HL-60/S4 (cell line): ENCODE data around the gene FETUB.

Experiments
- in situ Hi-C: fragments of 300-500 bp; cut with MboI; formaldehyde crosslinking; loops from 2 replicates; pipeline ENCODE4 v1.14.3; 2022; ENCODE audit warnings: low sequenced_read_pairs

Gene FETUB, protein sequence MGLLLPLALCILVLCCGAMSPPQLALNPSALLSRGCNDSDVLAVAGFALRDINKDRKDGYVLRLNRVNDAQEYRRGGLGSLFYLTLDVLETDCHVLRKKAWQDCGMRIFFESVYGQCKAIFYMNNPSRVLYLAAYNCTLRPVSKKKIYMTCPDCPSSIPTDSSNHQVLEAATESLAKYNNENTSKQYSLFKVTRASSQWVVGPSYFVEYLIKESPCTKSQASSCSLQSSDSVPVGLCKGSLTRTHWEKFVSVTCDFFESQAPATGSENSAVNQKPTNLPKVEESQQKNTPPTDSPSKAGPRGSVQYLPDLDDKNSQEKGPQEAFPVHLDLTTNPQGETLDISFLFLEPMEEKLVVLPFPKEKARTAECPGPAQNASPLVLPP

GRCh38 chr3:186639778-186640472 is at the start of gene FETUB:
TSS of gene FETUB (plus strand) at chr3:186640399. CDS start at chr3:186640461, 62 bp downstream.
- in situ Hi-C loops, result no loop called here

DNA sequence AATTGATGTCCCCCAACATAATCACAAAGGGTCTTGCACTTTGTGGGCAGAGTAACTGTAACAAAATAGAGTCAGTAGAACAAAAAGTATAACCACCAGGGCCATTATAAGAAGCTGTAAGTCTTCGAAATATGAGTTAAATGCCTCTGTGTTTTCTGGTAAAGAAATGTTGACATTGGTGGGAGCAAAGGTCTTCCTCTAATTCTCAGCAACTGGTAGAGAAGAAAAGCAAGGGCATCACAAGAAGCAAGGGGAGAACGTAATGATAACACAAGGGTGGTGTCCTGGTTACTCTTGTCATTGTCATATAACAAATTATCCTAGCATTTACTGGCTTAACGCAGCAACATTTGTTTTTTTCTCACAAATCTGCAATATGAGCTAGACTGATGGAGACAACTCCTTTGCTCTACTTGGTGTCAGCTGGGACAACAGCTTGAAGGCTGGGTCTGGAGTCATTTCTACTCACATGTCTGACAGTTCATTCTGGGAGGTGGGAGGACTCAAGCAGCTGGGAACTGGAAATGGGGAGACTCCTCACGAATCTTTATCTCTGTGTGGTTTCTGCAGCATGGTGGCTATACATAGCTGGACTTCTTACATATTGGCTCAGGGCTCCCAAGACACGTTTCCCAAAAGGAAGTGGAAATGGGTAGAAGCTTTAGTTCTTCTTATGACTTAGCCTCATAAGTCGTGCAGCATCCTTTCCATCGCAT is 49.5 kb upstream of the FETUB start:
- in situ Hi-C loops, result no loop called here

GRCh38 chr3:186592682-186593081 is 47.5 kb upstream of the FETUB start:
- in situ Hi-C loops, result no loop called here

- in situ Hi-C loops, result no loop called here
These were observed 46.3 kb upstream of the FETUB start for GRCh38 chr3:186593862-186594261.

DNA sequence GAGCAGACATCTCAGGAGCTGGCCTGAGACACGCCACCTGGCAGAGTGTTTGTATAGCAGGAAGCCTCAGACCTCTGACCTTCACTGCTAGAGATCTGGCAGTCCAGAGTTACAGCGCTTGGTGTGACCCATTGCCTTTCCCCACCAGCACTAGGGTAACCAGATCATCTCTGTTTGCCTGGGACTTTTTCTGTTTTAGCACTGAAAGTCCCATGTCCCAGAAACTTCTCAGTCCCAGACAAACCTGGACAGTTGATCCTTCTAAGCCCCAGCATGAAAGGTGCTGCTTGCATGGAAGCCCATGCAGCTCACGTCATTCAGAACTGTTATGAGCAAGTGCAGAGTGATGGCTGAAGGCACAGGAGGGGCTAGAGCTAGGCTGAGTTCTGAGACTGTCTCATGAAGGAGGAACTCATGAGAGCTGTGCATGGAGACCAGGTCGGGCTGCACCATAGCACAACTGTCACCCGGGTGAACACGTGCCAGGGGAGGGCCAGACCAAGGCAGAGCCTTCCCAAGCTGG is 45.5 kb upstream of the FETUB start:
- in situ Hi-C loops, result no loop called here

DNA sequence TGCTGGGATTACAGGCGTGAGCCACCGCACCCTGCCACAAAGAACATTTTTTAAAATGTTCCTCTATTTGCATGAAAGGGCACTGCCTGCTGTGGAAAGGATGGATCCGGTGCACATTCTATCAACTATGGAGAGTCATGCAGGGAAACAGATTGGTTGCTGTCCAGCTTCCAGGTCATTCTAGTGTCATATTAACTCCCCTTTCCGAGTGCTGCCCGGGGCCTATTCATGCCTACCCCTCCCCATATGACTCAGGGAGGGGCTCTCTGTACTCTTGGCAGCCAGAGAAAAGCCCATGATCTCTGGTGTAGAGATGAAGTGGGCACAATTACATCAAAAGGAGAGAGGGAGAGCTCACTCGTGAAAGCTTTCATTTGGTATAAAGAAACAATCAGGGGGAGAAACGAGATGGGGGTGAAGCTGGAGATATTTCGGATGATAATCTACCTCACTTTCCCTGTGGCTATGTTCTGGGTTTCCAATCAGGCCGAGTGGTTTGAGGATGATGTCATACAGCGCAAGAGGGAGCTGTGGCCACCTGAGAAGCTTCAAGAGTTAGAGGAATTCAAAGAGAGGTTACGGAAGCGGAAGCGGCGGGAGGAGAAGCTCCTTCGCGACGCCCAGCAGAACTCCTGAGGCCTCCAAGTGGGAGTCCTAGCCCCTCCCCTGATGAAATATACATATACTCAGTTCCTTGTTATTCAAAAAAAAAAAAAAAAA is 43.5 kb upstream of the FETUB start:
- in situ Hi-C loops, result no loop called here

- in situ Hi-C loops, result no loop called here
These were observed 42.0 kb upstream of the FETUB start for GRCh38 chr3:186598108-186598784.

DNA sequence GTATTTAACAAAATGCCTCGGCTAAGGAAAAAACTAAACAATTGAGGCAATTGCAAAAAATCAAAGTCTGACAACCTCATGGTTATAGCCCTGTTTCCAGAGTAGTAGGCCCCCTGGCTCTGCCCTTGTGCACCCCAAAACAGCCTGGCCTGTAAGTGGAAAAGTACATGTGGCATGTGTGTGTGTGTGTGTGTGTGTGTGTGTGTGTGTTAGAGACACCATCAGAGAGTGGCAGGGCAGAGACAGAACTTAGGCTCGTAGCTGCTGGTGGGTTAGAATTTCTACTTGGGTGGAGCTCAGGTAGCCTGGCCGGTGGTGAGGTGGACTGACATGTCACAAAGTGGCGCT is 41.4 kb upstream of the FETUB start:
- in situ Hi-C loops, result no loop called here

DNA sequence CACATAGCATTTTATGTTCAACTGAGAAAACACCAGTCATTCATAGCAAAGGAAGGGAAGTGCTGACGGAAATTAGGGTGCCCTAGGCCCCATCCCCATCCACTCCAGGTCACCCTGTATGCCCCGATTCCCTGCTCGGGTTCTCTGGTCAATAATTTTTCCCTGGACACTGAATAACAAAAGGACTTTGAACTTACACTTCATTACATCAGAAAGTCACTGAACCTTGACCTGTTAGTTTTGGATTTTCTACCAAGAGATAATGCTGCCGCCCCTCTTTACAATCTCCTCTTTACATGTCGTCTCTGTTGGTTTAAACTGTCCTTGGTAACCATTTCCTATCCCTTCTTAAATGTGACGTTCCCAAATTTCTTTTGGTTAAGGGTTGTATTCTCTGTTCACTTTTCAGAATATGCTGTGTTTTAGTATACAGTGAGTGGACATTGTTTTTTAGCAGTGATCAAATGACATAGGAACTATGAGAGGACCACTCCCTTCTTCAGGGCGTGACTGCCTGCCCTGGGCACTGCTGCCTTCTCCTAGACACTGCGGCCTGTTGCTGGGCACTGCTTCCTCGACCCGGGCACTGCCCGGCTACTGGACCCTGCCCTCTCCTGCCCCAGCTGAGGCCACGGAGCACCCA is 40.9 kb upstream of the FETUB start:
- in situ Hi-C loops, result no loop called here

- in situ Hi-C loops, result loop anchor here (5.0 to 25.0 kb wide), 2 partner anchors 213 to 622 kb away; partner anchors contain the start of gene RFC4
These were observed 40.4 kb upstream of the FETUB start for GRCh38 chr3:186599785-186600166.

- in situ Hi-C loops, result loop anchor here (5.0 to 25.0 kb wide), 2 partner anchors 211 to 624 kb away; partner anchors contain the start of gene RFC4
These were observed 39.3 kb upstream of the FETUB start for GRCh38 chr3:186600896-186601295.

DNA sequence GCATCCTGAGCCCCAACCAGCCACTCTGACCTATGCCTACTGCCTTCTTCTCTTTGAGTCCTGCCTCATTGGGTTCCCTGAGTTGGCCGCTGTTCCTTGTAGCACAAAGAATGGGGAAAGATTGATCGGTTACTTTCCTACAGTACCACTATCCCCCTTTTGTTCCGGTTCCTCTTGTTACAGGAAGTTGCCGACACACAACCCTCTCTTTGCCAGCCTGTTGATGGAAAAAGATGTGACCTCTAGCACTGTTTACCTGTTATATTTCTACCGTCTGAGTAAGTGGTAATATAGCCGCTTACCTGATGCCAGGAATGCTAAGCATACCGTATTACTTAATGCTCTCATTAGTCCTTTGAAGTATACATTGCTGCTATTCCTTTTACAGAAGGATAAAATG is 37.0 kb upstream of the FETUB start:
- in situ Hi-C loops, result loop anchor here (5.0 to 25.0 kb wide), 2 partner anchors 209 to 626 kb away; partner anchors contain the start of gene RFC4

DNA sequence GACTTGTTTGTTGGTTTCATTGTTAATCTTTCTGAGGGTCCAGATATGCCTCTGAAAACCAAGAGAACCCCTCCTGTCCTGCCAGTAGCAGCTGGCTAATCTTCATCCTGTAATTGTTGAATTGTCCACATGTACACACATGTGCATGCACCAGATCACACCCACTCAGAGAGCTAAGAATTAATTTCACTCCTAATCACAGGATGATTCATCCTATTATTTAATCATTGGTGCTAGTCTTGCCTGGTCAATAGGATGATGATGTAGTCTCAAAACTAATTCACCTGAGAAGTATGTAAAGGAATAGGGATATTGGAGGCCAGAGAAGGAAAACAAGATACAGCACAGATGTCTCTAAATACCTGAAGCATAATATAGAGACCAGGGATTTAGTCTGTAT is 35.1 kb upstream of the FETUB start:
- in situ Hi-C loops, result loop anchor here (25.0 kb wide), 1 partner anchor 207 kb away; the partner anchor contains the start of gene RFC4

- in situ Hi-C loops, result loop anchor here (25.0 kb wide), 1 partner anchor 206 kb away; the partner anchor contains the start of gene RFC4
These were observed 34.3 kb upstream of the FETUB start for GRCh38 chr3:186605561-186606545.

DNA sequence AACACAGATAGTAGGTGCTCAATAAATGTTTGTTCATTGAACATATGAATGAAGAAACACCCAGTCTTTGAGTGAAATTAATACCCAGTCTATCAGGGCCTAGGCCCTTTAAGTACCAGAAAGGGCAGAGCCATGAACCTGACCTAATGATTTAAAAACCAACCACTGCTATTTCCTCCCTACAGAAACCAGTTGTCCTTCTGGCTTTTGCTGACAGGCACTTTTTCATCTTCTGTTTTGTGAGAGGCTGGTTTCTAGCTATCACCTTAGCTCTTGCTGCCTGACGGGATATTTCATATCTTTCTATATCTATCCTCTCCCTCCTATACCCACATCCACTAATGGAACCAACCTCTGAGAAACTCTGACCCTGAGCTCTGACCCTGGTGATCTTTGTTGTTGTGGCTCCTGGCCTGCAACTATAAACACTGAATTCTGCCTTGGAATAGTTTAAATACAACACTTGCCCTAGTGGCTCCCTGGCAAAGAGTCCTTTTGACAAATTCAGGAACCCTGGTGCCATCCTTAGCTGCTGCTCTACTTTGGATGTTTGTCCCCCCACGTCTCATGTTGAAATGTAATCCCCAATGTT is 31.5 kb upstream of the FETUB start:
- in situ Hi-C loops, result loop anchor here (25.0 kb wide), 1 partner anchor 204 kb away; the partner anchor contains the start of gene RFC4

DNA sequence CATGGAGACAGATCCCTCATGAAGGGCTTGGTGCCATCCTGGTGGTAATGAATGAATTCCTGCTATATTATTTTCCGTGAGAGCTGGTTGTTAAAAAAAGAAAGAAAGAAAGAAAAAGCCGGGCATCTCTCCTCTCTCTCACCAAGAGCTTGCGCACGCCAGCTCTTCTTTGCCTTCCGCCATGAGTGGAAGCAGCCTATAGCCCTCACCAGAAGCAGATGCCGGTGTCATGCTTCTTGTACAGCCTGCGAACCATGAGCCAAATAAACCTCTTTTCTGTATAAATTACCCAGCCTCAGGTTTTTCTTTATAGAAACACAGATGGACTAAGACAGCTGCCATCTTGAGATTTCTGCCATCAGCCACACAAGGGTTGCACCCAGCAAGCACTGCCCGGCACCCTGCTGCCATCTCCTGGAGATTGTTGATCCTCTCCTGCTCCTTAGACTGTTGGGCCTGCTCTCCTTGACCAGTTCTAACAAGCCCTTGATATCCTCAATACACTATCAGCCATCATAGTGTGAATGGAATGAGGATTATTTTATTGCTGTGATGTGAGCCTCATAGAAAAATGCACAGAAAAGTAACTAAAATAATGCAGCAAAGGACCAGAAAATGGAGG is 30.8 kb upstream of the FETUB start:
- in situ Hi-C loops, result loop anchor here (25.0 kb wide), 1 partner anchor 203 kb away; the partner anchor contains the start of gene RFC4

DNA sequence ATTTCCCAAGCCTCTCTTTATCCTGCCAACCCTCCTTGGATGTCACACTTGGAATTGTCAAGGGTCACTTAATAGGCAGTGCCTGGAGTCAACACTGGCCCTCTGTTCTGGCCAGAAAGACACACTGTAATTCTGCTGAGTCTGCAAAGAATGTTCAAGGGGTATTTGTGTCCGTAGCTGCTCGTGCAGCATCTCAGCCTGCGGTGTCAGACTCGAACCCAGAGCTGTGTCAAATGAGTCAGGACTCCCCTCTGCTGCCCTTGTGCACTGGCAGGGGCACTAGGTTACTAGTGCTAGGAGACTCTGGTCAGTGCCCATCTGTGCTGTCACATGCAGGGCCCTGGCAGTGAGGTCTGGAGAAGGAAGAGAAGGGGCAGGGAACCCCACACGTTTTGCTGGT is 28.1 kb upstream of the FETUB start:
- in situ Hi-C loops, result loop anchor here (25.0 kb wide), 1 partner anchor 200 kb away; the partner anchor contains the start of gene RFC4
